Erythroblast (primary cell): ENCODE results near the gene DENND2A.

ENCODE experiments used
- GATA1 ChIP-seq: IDR thresholded peaks from 2 replicates; pipeline ENCODE4 v1.6.1; 2011; ENCODE audit warnings: low read depth, mild to moderate bottlenecking, control low read depth, low read length, moderate library complexity
- POLR2A ChIP-seq: IDR thresholded peaks from 2 replicates; pipeline ENCODE4 v1.6.1; 2011; ENCODE audit warnings: mild to moderate bottlenecking, low read length

GRCh38 chr7:140526214-140526613 is 114.4 kb downstream of the DENND2A start:
- TF ChIP-seq POLR2A (no peak), GATA1 (no peak)
